HepG2 (cell line): Measurements from ENCODE around the gene MTRF1. TPM values are rescaled to one million over a fixed set of nuclear protein-coding genes. Genes with fewer than 3 reads are reported as not detected.

ENCODE experiments used
- HDAC2 ChIP-seq: sonication (generic); formaldehyde crosslinking; IDR thresholded peaks from 2 replicates; pipeline ENCODE4 v1.4.0; 2020; ENCODE audit warnings: missing genetic modification reagents
- KAT2B ChIP-seq: fragments of 150-350 bp; IDR thresholded peaks from 2 replicates; pipeline ENCODE4 v1.6.1; 2014; ENCODE audit warnings: low read depth, low read length, borderline replicate concordance
- NFE2 ChIP-seq: sonication (generic); formaldehyde crosslinking; IDR thresholded peaks from 2 replicates; pipeline ENCODE4 v1.4.0; 2020; ENCODE audit warnings: missing genetic modification reagents
- PHF5A ChIP-seq: IDR thresholded peaks from one replicate; pipeline ENCODE4 v1.6.1; 2018; ENCODE audit warnings: low read depth, missing genetic modification reagents; ENCODE audit not compliant: unreplicated experiment
- TEAD3 ChIP-seq: optimal IDR thresholded peaks from 2 replicates; pipeline ENCODE3; 2016; ENCODE audit warnings: borderline replicate concordance
- U2AF2 ChIP-seq: fragments of 200-400 bp; formaldehyde crosslinking; IDR thresholded peaks from 2 replicates; pipeline ENCODE4 v1.6.1; 2017; ENCODE audit warnings: low read depth, mild to moderate bottlenecking, low read length
- ZBTB21 ChIP-seq: sonication (generic); formaldehyde crosslinking; IDR thresholded peaks from 2 replicates; pipeline ENCODE4 v1.4.0; 2020; ENCODE audit warnings: missing genetic modification reagents
- ZNF253 ChIP-seq: sonication (generic); formaldehyde crosslinking; IDR thresholded peaks from 2 replicates; pipeline ENCODE4 v1.8.0; 2022; ENCODE audit warnings: mild to moderate bottlenecking, missing genetic modification reagents, borderline replicate concordance
- ZNF530 ChIP-seq: sonication (generic); formaldehyde crosslinking; IDR thresholded peaks from 2 replicates; pipeline ENCODE4 v1.5.0; 2020; ENCODE audit warnings: low read depth, mild to moderate bottlenecking, missing genetic modification reagents
- ZNF577 ChIP-seq: sonication (generic); formaldehyde crosslinking; IDR thresholded peaks from 2 replicates; pipeline ENCODE4 v1.4.0; 2020; ENCODE audit warnings: mild to moderate bottlenecking, low read depth, missing genetic modification reagents, borderline replicate concordance
- ZNF615 ChIP-seq: sonication (generic); formaldehyde crosslinking; IDR thresholded peaks from 2 replicates; pipeline ENCODE4 v1.5.0; 2020; ENCODE audit warnings: mild to moderate bottlenecking, missing genetic modification reagents, borderline replicate concordance
- polyA plus RNA-seq, 8 experiments: library from polyadenylated mRNA; depleted of rRNA in 3 of 8; stranded (reverse) in 7 of 8; unstranded in 1 of 8; fragments of >200 nt; fragmentation: Illumina TruSeq in 4 of 8; extraction: Trizol in 4 of 8; gene quantifications; 2 replicates each; pipeline versions ENCODE4 v1.2.1 to v1.2.3, GENCODE V29; 2011 to 2016; ENCODE audit warnings: low read depth in 4 of 8, missing spikeins in 1 of 8, mixed read lengths in 1 of 8; ENCODE audit not compliant: insufficient read depth in 1 of 8
- total RNA-seq, 5 experiments: library from RNA; depleted of rRNA; stranded (reverse); fragments of >200 nt; fragmentation: Illumina TruSeq; extraction: Trizol; gene quantifications; 2 replicates each; pipeline ENCODE4 v1.2.3, GENCODE V29; 2016; ENCODE audit warnings: low read depth in 1 of 5
- TF ChIP-seq, protein P1 (sequence below): IDR thresholded peaks from 2 replicates; pipeline ENCODE4 v1.6.1; 2016; ENCODE audit warnings: low read depth, missing genetic modification reagents, missing compliant biosample characterization
- TF ChIP-seq, protein P2 (sequence below): sonication (generic); formaldehyde crosslinking; IDR thresholded peaks from 2 replicates; pipeline ENCODE4 v1.5.0; 2020; ENCODE audit warnings: mild to moderate bottlenecking, missing genetic modification reagents, borderline replicate concordance
- TF ChIP-seq, protein P3 (sequence below): sonication (generic); formaldehyde crosslinking; IDR thresholded peaks from 2 replicates; pipeline ENCODE4 v1.4.0; 2020; ENCODE audit warnings: mild to moderate bottlenecking, missing genetic modification reagents, borderline replicate concordance

The MTRF1 gene
- total and polyA plus RNA-seq, 2 of the 13 experiments (the other 11 are each of a cell fraction or from before 2014, with no cell fraction given) = 21.6 to 27.2 TPM

DNA sequence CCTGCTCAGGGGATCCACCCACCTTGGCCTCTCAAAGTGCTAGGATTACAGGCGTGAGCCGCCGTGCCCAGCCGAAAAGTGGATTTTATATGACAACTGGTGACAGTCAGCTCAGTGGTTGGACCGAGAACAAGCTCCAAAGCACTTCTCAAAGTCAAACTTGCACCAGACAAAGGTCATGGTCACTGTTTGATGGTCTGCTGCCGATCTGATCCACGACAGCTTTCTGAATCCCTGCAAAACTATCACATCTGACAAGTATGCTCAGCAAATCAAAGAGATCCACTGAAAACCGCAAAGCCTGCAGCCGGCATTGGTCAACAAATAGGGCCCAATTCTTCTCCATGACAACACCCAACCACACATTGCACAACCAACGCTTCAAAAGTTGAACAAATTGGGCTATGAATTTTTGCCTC is 26.1 kb upstream of the MTRF1 start (continued):
- TF ChIP-seq, protein P1, sequence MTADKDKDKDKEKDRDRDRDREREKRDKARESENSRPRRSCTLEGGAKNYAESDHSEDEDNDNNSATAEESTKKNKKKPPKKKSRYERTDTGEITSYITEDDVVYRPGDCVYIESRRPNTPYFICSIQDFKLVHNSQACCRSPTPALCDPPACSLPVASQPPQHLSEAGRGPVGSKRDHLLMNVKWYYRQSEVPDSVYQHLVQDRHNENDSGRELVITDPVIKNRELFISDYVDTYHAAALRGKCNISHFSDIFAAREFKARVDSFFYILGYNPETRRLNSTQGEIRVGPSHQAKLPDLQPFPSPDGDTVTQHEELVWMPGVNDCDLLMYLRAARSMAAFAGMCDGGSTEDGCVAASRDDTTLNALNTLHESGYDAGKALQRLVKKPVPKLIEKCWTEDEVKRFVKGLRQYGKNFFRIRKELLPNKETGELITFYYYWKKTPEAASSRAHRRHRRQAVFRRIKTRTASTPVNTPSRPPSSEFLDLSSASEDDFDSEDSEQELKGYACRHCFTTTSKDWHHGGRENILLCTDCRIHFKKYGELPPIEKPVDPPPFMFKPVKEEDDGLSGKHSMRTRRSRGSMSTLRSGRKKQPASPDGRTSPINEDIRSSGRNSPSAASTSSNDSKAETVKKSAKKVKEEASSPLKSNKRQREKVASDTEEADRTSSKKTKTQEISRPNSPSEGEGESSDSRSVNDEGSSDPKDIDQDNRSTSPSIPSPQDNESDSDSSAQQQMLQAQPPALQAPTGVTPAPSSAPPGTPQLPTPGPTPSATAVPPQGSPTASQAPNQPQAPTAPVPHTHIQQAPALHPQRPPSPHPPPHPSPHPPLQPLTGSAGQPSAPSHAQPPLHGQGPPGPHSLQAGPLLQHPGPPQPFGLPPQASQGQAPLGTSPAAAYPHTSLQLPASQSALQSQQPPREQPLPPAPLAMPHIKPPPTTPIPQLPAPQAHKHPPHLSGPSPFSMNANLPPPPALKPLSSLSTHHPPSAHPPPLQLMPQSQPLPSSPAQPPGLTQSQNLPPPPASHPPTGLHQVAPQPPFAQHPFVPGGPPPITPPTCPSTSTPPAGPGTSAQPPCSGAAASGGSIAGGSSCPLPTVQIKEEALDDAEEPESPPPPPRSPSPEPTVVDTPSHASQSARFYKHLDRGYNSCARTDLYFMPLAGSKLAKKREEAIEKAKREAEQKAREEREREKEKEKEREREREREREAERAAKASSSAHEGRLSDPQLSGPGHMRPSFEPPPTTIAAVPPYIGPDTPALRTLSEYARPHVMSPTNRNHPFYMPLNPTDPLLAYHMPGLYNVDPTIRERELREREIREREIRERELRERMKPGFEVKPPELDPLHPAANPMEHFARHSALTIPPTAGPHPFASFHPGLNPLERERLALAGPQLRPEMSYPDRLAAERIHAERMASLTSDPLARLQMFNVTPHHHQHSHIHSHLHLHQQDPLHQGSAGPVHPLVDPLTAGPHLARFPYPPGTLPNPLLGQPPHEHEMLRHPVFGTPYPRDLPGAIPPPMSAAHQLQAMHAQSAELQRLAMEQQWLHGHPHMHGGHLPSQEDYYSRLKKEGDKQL (CRISPR knock-in tag) = peak; percentile 85
- TF ChIP-seq ZNF253 (CRISPR knock-in tag) = no peak
- TF ChIP-seq, protein P2, sequence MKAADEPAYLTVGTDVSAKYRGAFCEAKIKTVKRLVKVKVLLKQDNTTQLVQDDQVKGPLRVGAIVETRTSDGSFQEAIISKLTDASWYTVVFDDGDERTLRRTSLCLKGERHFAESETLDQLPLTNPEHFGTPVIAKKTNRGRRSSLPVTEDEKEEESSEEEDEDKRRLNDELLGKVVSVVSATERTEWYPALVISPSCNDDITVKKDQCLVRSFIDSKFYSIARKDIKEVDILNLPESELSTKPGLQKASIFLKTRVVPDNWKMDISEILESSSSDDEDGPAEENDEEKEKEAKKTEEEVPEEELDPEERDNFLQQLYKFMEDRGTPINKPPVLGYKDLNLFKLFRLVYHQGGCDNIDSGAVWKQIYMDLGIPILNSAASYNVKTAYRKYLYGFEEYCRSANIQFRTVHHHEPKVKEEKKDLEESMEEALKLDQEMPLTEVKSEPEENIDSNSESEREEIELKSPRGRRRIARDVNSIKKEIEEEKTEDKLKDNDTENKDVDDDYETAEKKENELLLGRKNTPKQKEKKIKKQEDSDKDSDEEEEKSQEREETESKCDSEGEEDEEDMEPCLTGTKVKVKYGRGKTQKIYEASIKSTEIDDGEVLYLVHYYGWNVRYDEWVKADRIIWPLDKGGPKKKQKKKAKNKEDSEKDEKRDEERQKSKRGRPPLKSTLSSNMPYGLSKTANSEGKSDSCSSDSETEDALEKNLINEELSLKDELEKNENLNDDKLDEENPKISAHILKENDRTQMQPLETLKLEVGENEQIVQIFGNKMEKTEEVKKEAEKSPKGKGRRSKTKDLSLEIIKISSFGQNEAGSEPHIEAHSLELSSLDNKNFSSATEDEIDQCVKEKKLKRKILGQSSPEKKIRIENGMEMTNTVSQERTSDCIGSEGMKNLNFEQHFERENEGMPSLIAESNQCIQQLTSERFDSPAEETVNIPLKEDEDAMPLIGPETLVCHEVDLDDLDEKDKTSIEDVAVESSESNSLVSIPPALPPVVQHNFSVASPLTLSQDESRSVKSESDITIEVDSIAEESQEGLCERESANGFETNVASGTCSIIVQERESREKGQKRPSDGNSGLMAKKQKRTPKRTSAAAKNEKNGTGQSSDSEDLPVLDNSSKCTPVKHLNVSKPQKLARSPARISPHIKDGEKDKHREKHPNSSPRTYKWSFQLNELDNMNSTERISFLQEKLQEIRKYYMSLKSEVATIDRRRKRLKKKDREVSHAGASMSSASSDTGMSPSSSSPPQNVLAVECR (CRISPR knock-in tag) = peak; percentile 51; the same call in 1 of the 2 replicates
- TF ChIP-seq ZNF577 (CRISPR knock-in tag) = no peak
- no peak for TF ChIP-seq ZNF615 (CRISPR knock-in tag)
- TF ChIP-seq HDAC2 (CRISPR knock-in tag) = peak; percentile 93
- TF ChIP-seq KAT2B = no peak
- TF ChIP-seq TEAD3 = peak; percentile 67
- TF ChIP-seq, protein P3, sequence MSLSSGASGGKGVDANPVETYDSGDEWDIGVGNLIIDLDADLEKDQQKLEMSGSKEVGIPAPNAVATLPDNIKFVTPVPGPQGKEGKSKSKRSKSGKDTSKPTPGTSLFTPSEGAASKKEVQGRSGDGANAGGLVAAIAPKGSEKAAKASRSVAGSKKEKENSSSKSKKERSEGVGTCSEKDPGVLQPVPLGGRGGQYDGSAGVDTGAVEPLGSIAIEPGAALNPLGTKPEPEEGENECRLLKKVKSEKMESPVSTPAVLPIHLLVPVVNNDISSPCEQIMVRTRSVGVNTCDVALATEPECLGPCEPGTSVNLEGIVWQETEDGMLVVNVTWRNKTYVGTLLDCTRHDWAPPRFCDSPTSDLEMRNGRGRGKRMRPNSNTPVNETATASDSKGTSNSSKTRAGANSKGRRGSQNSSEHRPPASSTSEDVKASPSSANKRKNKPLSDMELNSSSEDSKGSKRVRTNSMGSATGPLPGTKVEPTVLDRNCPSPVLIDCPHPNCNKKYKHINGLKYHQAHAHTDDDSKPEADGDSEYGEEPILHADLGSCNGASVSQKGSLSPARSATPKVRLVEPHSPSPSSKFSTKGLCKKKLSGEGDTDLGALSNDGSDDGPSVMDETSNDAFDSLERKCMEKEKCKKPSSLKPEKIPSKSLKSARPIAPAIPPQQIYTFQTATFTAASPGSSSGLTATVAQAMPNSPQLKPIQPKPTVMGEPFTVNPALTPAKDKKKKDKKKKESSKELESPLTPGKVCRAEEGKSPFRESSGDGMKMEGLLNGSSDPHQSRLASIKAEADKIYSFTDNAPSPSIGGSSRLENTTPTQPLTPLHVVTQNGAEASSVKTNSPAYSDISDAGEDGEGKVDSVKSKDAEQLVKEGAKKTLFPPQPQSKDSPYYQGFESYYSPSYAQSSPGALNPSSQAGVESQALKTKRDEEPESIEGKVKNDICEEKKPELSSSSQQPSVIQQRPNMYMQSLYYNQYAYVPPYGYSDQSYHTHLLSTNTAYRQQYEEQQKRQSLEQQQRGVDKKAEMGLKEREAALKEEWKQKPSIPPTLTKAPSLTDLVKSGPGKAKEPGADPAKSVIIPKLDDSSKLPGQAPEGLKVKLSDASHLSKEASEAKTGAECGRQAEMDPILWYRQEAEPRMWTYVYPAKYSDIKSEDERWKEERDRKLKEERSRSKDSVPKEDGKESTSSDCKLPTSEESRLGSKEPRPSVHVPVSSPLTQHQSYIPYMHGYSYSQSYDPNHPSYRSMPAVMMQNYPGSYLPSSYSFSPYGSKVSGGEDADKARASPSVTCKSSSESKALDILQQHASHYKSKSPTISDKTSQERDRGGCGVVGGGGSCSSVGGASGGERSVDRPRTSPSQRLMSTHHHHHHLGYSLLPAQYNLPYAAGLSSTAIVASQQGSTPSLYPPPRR (CRISPR knock-in tag) = peak; percentile 96
- TF ChIP-seq U2AF2 = no peak
- no peak for TF ChIP-seq ZNF530 (CRISPR knock-in tag)
- no peak for TF ChIP-seq NFE2 (CRISPR knock-in tag)
- TF ChIP-seq PHF5A (CRISPR knock-in tag) = no peak
- TF ChIP-seq ZBTB21 = no peak
